GM19193 (cell line): Measurements from ENCODE around the gene CNEP1R1.

Experiments used
- POLR2A ChIP-seq: IDR thresholded peaks from 4 replicates; pipeline ENCODE4 v1.6.1; 2011; ENCODE audit not compliant: insufficient read depth, insufficient read length; ENCODE audit errors: extremely low read depth

CNEP1R1 gene

GRCh38 chr16:50038756-50039529 lies 13.9 kb downstream of the CNEP1R1 start:
- no peak for TF ChIP-seq POLR2A

GRCh38 chr16:50040018-50040417 lies 15.0 kb downstream of the CNEP1R1 start:
- no peak for TF ChIP-seq POLR2A

GRCh38 chr16:50040710-50041109 lies 15.7 kb downstream of the CNEP1R1 start:
- no peak for TF ChIP-seq POLR2A

GRCh38 chr16:50043358-50043757 lies 18.3 kb downstream of the CNEP1R1 start:
- no peak for TF ChIP-seq POLR2A

GRCh38 chr16:50045412-50045811 lies 20.4 kb downstream of the CNEP1R1 start:
- TF ChIP-seq POLR2A = no peak

- TF ChIP-seq POLR2A = no peak
Observed at GRCh38 chr16:50046853-50047252, 21.8 kb downstream of the CNEP1R1 start.

GRCh38 chr16:50047864-50048263 lies 22.8 kb downstream of the CNEP1R1 start:
- TF ChIP-seq POLR2A = no peak

GRCh38 chr16:50050802-50051201 lies 25.8 kb downstream of the CNEP1R1 start:
- TF ChIP-seq POLR2A = no peak

- no peak for TF ChIP-seq POLR2A
Observed at GRCh38 chr16:50056226-50056625, 31.2 kb downstream of the CNEP1R1 start.

GRCh38 chr16:50058091-50058771 lies 33.2 kb downstream of the CNEP1R1 start:
- TF ChIP-seq POLR2A = no peak

- TF ChIP-seq POLR2A = no peak
Observed at GRCh38 chr16:50059111-50059510, 34.1 kb downstream of the CNEP1R1 start.

GRCh38 chr16:50059669-50060068 lies 34.6 kb downstream of the CNEP1R1 start:
- TF ChIP-seq POLR2A = no peak

GRCh38 chr16:50061326-50061725 lies 36.3 kb downstream of the CNEP1R1 start:
- TF ChIP-seq POLR2A = no peak

- TF ChIP-seq POLR2A = no peak
Observed at GRCh38 chr16:50065241-50065623, 40.2 kb downstream of the CNEP1R1 start.

- peak; percentile 72 for TF ChIP-seq POLR2A
Observed at GRCh38 chr16:50065624-50066481, 40.8 kb downstream of the CNEP1R1 start, which contains the start of gene HEATR3. Gene HEATR3 (plus strand): TSS chr16:50065970. CDS start chr16:50066132, 162 bp downstream.
